Stomach (tissue), 4 donors: ENCODE measurements around the gene CELF4.

ENCODE experiments used
- CTCF ChIP-seq, 7 experiments: fragments of 450-650 bp in 4 of 7; fragments of 200-600 bp in 3 of 7; sonication (generic) in 3 of 7; IDR thresholded peaks; one replicate each; pipeline ENCODE4 v1.5.1; 2016 to 2019; ENCODE audit warnings: antibody characterized with exemption in 7 of 7, control low read depth in 2 of 7, mild to moderate bottlenecking in 1 of 7
- EP300 ChIP-seq: sonication (generic); formaldehyde crosslinking; IDR thresholded peaks from one replicate; pipeline ENCODE4 v1.6.1; 2017; ENCODE audit warnings: antibody characterized with exemption
- POLR2A ChIP-seq, 4 donors: fragments of 450-650 bp; IDR thresholded peaks; one replicate each; pipeline ENCODE4 v1.6.1; 2016; ENCODE audit warnings: antibody characterized with exemption in 4 of 4, control low read depth in 2 of 4, mild to moderate bottlenecking in 1 of 4, moderate library complexity in 1 of 4

- TF ChIP-seq CTCF (IDR thresholded peaks at IDR 0.05), result no peak
- TF ChIP-seq POLR2A (IDR thresholded peaks at IDR 0.05), result no peak
- TF ChIP-seq EP300, result no peak
These were observed 5.6 kb downstream of the CELF4 start for GRCh38 chr18:37560003-37560402.
